SHP77 treated with DMSO at 0.1 percent for 48 hours (cell line): ENCODE data around the gene RCAN1.

Experiments used
- DNase-seq: peaks from one replicate; lab custom pipeline; 2025; lab: John Stamatoyannopoulos, UW

RCAN1 gene

DNA sequence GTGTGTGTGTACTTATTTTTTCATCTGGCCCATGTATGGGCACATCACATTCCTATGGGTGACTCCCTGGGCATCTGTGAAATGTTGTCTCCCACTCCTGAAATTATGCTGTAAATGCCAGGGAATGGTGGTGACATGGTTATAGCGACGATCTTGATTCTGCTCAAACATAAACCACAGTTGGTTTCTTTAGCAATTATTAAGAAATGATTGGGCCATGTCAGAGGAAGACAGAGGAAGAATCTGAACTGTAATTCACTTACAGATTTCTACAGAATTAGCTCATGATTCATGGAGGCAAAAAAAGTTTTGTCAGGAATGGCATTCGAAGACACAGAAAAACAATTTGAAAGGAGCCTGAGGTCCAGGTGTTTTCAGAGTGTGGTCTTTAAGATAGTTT, 77.1 kb downstream of the RCAN1 start:
- DNase-seq: no peak

- DNase-seq: no peak
These were observed 78.1 kb downstream of the RCAN1 start for GRCh38 chr21:34536820-34537219.

DNA sequence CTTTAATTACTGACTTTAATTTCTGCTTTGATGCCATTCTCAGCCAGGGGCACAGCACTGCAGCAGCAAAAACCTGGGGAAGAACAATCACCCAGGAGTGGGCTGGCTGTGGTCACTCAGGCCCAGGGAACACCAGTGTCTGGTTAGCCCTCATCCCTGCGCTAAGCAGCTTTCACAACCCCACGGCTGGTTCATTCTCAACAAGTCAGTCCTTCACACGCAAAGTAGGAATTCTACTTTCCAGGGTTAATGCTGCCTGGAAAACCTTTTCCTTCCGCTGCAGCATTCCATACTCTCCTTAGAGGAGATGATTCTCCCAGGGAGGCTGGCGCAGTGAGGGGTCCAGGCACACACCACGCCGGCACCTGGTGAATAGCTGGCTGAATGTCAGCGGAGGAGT, 78.6 kb downstream of the RCAN1 start:
- DNase-seq: no peak

GRCh38 chr21:34535886-34536285, 79.0 kb downstream of the RCAN1 start:
- no peak for DNase-seq

DNA sequence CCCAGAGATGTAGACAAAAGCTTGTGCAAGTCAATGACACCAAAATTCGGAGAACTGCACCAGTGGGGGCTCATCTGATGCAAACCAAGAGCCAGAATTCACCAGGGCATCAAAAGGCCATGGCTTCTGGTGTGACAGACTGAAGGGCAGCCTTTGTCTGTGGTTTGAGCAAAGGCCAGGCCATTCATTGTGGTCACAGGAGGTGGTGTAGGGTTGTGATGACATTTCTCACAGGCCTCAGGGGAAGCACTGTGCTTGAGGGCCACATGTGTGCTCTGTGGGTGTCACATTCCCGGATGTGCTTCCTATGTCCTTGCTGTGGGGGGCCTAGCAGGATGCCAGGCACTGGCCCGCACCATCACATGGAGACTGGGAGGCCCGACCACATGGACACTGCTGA, 80.4 kb downstream of the RCAN1 start:
- DNase-seq: no peak

DNA sequence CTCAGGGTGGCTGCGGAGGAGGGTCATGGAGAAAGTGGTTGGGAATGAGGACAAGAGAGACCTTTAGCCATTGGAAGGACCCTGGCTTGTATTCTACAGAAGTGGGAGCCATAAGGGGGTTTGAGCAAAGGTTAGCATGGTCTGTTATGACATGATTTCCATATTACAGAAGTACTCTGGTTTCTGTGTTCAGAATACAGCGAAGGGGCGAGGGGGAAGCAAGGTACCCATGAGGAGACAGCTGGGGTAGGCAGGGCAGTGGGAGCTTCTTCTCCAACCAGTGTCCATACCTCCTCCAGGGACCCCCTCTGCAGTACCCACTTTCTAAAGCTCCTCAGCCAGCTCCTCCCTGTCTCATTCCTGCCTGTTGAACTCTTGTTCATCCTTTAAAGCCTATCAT, 81.0 kb downstream of the RCAN1 start:
- DNase-seq: no peak

- no peak for DNase-seq
These were observed 83.5 kb downstream of the RCAN1 start for GRCh38 chr21:34531399-34531798.

DNA sequence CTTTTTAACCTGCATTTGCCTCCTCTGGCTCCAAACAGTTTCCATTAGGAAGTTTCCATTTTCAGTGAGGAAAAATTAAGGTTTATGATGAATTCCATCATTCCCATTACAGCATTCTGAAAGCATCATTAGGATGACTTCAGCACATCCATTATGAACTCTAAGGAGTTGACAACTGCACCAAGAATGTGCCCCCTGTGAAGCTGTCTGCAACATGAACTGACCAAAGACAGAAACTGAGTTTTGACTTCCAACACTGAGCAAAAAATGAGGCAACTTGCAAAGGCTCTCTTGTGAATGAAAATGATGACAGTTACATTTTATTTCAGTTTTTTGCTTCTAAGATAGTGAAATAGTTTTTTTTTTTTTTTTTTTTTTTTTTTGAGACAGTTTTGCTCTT, 84.7 kb downstream of the RCAN1 start:
- DNase-seq: no peak

- no peak for DNase-seq
These were observed 86.8 kb downstream of the RCAN1 start for GRCh38 chr21:34528131-34528561.

- DNase-seq: no peak
These were observed 88.2 kb downstream of the RCAN1 start for GRCh38 chr21:34526618-34527290.

- no peak for DNase-seq
These were observed 88.7 kb downstream of the RCAN1 start for GRCh38 chr21:34526241-34526617.

- no peak for DNase-seq
These were observed 90.0 kb downstream of the RCAN1 start for GRCh38 chr21:34524646-34525601.

DNA sequence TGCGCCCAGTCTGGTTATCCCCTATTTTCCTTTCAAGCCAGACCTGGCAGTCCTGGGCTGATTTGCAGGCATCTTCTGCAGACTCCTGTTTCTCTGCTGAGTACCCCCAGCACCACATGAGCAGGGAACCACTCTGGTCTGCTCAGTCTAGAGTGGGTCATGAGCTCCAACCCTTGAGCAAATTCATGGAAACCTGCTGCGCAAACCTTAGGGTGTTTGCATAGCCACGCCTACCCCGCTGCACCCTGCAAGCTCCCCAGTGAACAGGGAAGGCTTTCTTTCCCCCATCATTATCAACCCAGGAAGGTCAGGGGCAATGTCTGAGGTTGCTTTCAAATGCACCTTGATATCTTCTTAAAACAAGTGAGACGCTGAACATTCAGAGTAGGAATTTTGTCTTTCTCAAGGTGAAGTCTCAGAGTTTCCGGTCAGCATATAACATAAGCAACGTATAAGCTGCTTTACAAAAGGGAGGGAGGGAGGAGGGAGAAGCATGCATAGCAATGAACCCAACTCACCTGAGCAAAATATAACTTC, 91.8 kb downstream of the RCAN1 start:
- DNase-seq: no peak

- DNase-seq: no peak
These were observed 92.6 kb downstream of the RCAN1 start for GRCh38 chr21:34522284-34522683.

GRCh38 chr21:34521561-34521960, 93.4 kb downstream of the RCAN1 start:
- no peak for DNase-seq

GRCh38 chr21:34520764-34521508, 94.0 kb downstream of the RCAN1 start:
- DNase-seq: no peak

DNA sequence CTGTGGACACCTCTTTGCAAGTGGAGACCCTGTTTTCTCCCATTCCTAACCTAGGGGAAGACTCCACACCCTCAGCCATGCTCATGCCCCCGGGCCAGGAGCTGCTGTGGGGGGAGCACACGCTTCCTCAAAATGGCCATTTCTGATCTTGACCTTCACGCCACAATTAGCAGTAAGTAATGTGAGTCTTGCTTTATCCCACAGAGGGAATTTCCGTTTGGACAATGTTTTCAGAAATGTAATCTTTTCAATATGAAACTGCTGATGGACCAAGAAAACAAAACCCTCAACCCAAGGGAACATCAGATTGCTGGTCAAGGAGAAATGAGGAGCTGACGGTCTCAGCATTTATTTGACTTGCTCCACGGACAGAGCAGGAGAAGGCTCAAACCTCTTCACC, 94.6 kb downstream of the RCAN1 start:
- DNase-seq: no peak

GRCh38 chr21:34519694-34520093, 95.2 kb downstream of the RCAN1 start:
- DNase-seq: no peak

- no peak for DNase-seq
These were observed 95.9 kb downstream of the RCAN1 start for GRCh38 chr21:34519016-34519415.

DNA sequence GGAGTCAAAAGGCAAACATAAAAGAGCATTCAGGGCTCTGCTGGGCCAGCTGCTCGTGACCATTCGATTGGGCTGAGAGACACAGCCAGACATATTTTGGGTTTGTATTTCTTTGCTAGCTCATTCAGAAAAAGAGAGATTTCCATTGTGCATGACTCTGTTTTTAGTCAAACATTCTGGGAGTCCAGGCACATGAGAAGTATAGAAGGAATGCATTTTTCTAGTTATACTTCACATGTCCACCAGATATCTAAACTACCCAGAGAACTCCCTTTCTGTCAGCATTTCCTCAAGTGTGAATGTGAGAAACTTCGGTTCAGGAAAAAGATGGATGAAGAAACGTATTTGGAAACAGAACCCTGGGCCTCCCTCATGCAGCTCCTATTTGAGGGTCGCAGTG, 96.6 kb downstream of the RCAN1 start:
- DNase-seq: no peak

DNA sequence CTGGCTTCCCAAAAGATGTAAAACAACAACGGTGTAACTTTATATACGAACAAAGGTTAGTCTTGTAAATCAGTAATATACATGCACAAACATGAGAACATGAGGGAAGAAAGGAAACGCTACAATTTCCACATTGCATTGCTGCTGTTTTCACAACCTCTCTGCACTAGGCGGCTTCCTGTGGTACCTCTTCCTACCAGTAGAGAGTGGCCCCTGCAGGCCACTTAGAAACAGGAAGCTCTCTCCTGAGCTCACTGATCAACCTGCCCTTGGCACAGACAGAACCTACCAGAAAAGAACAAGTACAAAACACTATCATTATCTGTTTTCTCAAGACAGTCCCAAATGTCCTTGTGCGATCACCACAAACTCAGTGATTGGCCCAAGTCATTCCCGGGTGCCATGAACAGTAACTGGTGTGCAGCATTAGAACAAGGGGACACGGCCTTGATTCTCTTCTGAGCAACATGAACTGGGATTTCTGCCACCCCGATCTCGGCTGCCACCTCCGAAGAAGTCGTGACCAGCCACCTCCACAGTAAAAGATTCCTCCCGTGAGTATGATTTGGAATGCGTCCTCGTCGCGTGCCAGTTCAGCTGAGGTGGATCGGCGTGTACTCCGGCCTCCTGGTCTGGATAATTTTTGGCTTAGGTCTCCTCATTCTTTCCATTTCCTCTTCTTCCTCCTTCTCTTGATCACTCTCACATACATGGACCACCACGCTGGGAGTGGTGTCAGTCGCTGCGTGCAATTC, 97.2 kb downstream of the RCAN1 start:
- DNase-seq: no peak

- no peak for DNase-seq
These were observed 97.9 kb downstream of the RCAN1 start for GRCh38 chr21:34517039-34517438.
